MM.1S (cell line): ENCODE results near the gene MYH14.

Experiments
- DNase-seq: peaks from one replicate; pipeline ENCODE4 v3.0.0-alpha.2; 2015
- H2AFZ ChIP-seq: fragments of 300-600 bp; sonication (generic); 2 replicates; pipeline ENCODE4 v1.6.0; 2016; ENCODE audit warnings: antibody characterized with exemption, low read length
- H3F3A ChIP-seq: fragments of 300-600 bp; sonication (generic); 2 replicates; pipeline ENCODE4 v1.6.1; 2016; ENCODE audit warnings: mild to moderate bottlenecking, antibody characterized with exemption, low read length, moderate library complexity, mixed read lengths; ENCODE audit not compliant: insufficient read depth
- H3K27ac ChIP-seq: fragments of 300-600 bp; sonication (generic); 2 replicates; pipeline ENCODE4 v1.5.1; 2016; ENCODE audit warnings: mild to moderate bottlenecking, low read length
- H3K27me3 ChIP-seq: fragments of 300-600 bp; sonication (generic); replicated peaks from 2 replicates; pipeline ENCODE4 v1.6.0; 2016; ENCODE audit warnings: low read length; ENCODE audit not compliant: insufficient read depth
- H3K36me3 ChIP-seq: fragments of 300-600 bp; sonication (generic); replicated peaks from 2 replicates; pipeline ENCODE4 v1.6.1; 2016; ENCODE audit warnings: mild to moderate bottlenecking, low read length, mixed read lengths; ENCODE audit not compliant: insufficient read depth
- H3K4me1 ChIP-seq: fragments of 300-600 bp; sonication (generic); 2 replicates; pipeline ENCODE4 v1.6.1; 2016; ENCODE audit warnings: low read length, mixed read lengths
- H3K4me2 ChIP-seq: fragments of 300-600 bp; sonication (generic); 2 replicates; pipeline ENCODE4 v1.6.0; 2016; ENCODE audit warnings: low read depth, low read length
- H3K4me3 ChIP-seq: fragments of 300-600 bp; sonication (generic); 2 replicates; pipeline ENCODE4 v1.5.1; 2016; ENCODE audit warnings: low read length, mixed read lengths
- H3K79me2 ChIP-seq: fragments of 300-600 bp; sonication (generic); 2 replicates; pipeline ENCODE4 v1.6.1; 2016; ENCODE audit warnings: mixed run types, low read length, mixed read lengths
- H3K9ac ChIP-seq: fragments of 300-600 bp; sonication (generic); 2 replicates; pipeline ENCODE4 v1.6.1; 2016; ENCODE audit warnings: low read length, mixed read lengths
- H3K9me2 ChIP-seq: fragments of 300-600 bp; sonication (generic); replicated peaks from 2 replicates; pipeline ENCODE4 v1.6.1; 2016; ENCODE audit warnings: mild to moderate bottlenecking, low read length, mixed read lengths; ENCODE audit not compliant: insufficient read depth
- H3K9me3 ChIP-seq: fragments of 300-600 bp; sonication (generic); replicated peaks from 2 replicates; pipeline ENCODE4 v1.6.1; 2016; ENCODE audit warnings: mild to moderate bottlenecking, low read length, mixed read lengths; ENCODE audit not compliant: insufficient read depth
- H4K20me1 ChIP-seq: fragments of 300-600 bp; sonication (generic); 2 replicates; pipeline ENCODE4 v1.6.1; 2016; ENCODE audit warnings: mild to moderate bottlenecking, low read length, moderate library complexity, mixed read lengths; ENCODE audit not compliant: insufficient read depth
- EZH2 ChIP-seq: fragments of 300-600 bp; sonication (generic); optimal IDR thresholded peaks from 2 replicates; pipeline ENCODE3; 2017; ENCODE audit warnings: low read depth, mild to moderate bottlenecking, antibody characterized with exemption, low read length, mixed read lengths
- EZH2phosphoT487 ChIP-seq: fragments of 300-600 bp; sonication (generic); IDR thresholded peaks from 2 replicates; pipeline ENCODE4 v1.6.1; 2018; ENCODE audit warnings: antibody characterized with exemption, low read length
- TF ChIP-seq, protein P1 (sequence below): fragments of 300-600 bp; sonication (generic); IDR thresholded peaks from 2 replicates; pipeline ENCODE4 v1.5.1; 2016; ENCODE audit warnings: antibody characterized with exemption, low read length, mixed read lengths

MYH14 gene

DNA sequence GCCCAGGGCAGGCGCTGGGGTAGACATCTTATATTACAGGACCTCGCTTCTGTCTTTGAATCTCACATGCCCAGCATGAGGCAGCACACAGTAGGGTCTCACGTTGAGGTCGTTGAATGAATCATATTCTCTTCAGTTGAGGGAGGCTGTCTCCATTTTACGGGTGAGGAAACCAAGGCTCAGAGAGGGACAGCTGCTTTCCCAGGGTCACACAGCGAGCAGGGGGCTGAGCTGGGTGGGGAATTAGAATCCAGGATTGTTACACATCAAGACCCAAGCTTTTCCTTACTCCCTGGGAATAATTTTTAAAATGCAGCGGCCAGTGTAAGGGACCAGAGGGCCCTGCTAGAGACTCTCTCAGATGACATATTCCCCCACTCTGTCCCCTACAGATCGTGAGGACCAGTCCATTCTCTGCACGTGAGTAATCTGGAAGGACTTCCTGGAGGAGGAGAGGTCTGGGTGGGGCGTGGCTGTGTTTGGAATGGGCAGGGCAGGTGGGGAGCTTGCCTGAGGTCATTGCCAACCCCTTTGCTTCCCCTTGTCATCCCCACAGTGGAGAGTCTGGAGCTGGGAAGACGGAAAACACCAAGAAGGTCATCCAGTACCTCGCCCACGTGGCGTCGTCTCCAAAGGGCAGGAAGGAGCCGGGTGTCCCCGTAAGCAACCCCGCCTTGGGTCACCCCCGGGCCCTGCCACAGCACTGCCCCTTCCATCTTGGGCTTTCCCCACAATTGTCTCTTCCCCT, 19.4 kb downstream of the MYH14 start:
- no peak overlapping the region for H3K4me3 ChIP-seq
- peaks cover 30% of the 10 kb centered on the region for H3K27me3 ChIP-seq
- TF ChIP-seq, protein P1, sequence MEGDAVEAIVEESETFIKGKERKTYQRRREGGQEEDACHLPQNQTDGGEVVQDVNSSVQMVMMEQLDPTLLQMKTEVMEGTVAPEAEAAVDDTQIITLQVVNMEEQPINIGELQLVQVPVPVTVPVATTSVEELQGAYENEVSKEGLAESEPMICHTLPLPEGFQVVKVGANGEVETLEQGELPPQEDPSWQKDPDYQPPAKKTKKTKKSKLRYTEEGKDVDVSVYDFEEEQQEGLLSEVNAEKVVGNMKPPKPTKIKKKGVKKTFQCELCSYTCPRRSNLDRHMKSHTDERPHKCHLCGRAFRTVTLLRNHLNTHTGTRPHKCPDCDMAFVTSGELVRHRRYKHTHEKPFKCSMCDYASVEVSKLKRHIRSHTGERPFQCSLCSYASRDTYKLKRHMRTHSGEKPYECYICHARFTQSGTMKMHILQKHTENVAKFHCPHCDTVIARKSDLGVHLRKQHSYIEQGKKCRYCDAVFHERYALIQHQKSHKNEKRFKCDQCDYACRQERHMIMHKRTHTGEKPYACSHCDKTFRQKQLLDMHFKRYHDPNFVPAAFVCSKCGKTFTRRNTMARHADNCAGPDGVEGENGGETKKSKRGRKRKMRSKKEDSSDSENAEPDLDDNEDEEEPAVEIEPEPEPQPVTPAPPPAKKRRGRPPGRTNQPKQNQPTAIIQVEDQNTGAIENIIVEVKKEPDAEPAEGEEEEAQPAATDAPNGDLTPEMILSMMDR = no peak
- no peak for TF ChIP-seq EZH2
- TF ChIP-seq EZH2phosphoT487 = no peak
- no peak overlapping the region for H3K4me2 ChIP-seq
- no peaks in the 10 kb centered on the region for H3K9me3 ChIP-seq
- no peak overlapping the region for H3K9ac ChIP-seq
- no peak overlapping the region for H2AFZ ChIP-seq
- no peak overlapping the region for H3K27ac ChIP-seq
- H3K9me2 ChIP-seq = no peaks in the 10 kb centered on the region
- no peaks in the 10 kb centered on the region for H3K4me1 ChIP-seq
- no peak for DNase-seq
- no peaks in the 10 kb centered on the region for H3K79me2 ChIP-seq
- no peaks in the 10 kb centered on the region for H3K36me3 ChIP-seq
- H3F3A ChIP-seq = no peaks in the 10 kb centered on the region
- H4K20me1 ChIP-seq = no peaks in the 10 kb centered on the region

DNA sequence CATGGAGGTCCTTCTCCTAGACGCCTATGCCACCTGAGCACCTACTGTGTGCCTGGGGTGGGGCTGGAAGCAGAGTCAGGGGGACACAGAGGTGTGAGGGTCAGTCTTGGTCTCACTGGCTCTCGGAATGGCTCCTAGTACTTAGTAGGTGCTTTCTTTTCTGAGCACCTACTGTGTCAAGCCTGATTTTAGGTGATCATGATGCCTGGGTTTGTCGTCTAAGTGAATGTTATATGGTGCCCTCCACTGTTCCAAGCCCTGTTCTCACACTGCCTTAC, 20.0 kb downstream of the MYH14 start:
- Histone ChIP-seq H3K27me3 (peaks cover 30% of the 10 kb centered on the region), H3K9ac (no peak overlapping the region)

DNA sequence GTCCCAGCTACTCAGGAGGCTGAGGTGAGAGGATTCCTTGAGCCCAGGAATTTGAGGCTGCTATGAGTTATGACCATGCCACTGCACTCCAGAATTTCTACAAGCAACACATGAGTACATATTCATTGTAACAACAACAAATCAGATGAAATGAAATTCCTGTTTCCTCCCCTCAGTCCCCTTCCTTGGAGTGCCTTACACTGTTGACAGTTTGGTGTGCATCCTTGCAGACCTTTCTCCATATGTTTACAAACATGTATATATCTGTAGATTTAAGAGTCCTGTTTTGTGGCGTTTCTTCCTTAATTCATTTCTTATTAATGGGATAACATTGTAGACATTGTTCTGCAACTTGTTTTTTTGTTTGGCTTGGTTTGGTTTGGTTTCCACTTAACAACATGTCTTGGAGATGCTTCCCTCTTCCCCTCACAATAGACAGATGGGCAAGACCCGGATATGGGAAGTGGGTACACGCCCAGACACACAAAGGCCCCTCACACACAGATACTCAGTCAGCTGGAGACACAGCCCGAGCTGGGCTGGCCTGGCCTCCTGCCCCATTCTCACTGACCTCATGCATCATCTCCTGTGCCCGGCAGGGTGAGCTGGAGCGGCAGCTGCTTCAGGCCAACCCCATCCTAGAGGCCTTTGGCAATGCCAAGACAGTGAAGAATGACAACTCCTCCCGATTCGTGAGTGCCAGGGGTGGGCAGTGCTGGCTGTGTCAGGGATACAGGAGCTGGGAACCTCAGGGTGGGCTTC, 21.7 kb downstream of the MYH14 start:
- no peaks in the 10 kb centered on the region for H3K4me1 ChIP-seq
- no peak overlapping the region for H2AFZ ChIP-seq
- no peak overlapping the region for H3K4me3 ChIP-seq
- DNase-seq = no peak
- peaks cover 39% of the 10 kb centered on the region for H3K27me3 ChIP-seq
- TF ChIP-seq EZH2 (no peak), EZH2phosphoT487 (no peak)
- TF ChIP-seq, protein P1 = no peak
- no peaks in the 10 kb centered on the region for H3F3A ChIP-seq
- H3K9me2 ChIP-seq = no peaks in the 10 kb centered on the region
- H4K20me1 ChIP-seq = no peaks in the 10 kb centered on the region
- H3K9me3 ChIP-seq = no peaks in the 10 kb centered on the region
- H3K9ac ChIP-seq = no peak overlapping the region
- no peak overlapping the region for H3K4me2 ChIP-seq
- H3K27ac ChIP-seq = no peak overlapping the region
- H3K79me2 ChIP-seq = no peaks in the 10 kb centered on the region
- no peaks in the 10 kb centered on the region for H3K36me3 ChIP-seq

More for the DNA sequence above, 20.0 kb downstream of the MYH14 start:
- no peaks in the 10 kb centered on the region for H3K79me2 ChIP-seq
- H2AFZ ChIP-seq = no peak overlapping the region
- no peaks in the 10 kb centered on the region for H3K36me3 ChIP-seq
- no peak overlapping the region for H3K4me3 ChIP-seq
- H4K20me1 ChIP-seq = no peaks in the 10 kb centered on the region
- H3K9me2 ChIP-seq = no peaks in the 10 kb centered on the region
- no peak for DNase-seq
- H3K9me3 ChIP-seq = no peaks in the 10 kb centered on the region
- no peak overlapping the region for H3K27ac ChIP-seq
- no peak for TF ChIP-seq EZH2phosphoT487
- no peak for TF ChIP-seq EZH2
- TF ChIP-seq, protein P1 = no peak
- no peak overlapping the region for H3K4me2 ChIP-seq
- H3F3A ChIP-seq = no peaks in the 10 kb centered on the region
- H3K4me1 ChIP-seq = no peaks in the 10 kb centered on the region
